ENCODE measurements around the gene CLASP1.
"Not testable (repeated sequence)": the region's sequence is repeated elsewhere in the genome, so short reads cannot be mapped to it uniquely, and the experiment has no call there.

Gene CLASP1

DNA sequence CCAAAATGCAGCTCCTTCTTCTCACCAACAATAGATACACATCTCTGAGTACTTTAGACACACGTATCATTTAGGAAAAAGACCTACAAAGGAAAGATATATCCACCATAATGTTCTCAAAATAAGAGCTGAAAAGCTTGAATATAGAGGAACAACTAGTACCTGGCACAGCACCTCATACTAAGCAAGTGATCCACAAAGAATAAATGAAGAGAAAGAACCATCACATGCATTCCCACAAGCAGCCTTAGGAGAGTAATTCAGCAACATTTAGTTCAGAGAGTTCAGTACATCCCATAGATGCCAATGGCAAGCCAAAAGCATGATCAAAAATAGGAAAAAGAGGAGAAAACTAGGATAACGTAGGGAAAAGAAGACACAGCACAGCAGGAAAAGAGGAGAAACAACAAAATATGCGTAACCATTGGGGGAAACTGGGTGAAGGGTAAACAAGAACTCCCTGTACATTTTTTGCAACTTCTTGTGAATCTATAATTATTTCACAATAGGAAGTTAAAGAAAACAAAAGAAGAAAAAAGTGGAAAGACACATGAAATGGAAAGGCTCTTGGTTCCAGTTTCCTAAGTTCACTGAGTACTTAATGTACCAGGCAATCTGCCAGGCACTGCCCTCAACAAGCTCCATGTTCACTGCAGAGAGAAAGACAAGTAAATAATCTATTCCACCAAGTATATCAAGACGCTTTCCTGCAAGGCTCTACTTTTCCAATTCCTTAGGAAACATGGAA is 22.3 kb downstream of the CLASP1 start:
- H3K4me3 ChIP-seq (ENCODE audit: low read depth, low read length): no peak overlapping the region

GRCh38 chr2:121625953-121626352 is 23.3 kb downstream of the CLASP1 start:
- no peak overlapping the region for H3K4me3 ChIP-seq (ENCODE audit: low read depth, low read length)

DNA sequence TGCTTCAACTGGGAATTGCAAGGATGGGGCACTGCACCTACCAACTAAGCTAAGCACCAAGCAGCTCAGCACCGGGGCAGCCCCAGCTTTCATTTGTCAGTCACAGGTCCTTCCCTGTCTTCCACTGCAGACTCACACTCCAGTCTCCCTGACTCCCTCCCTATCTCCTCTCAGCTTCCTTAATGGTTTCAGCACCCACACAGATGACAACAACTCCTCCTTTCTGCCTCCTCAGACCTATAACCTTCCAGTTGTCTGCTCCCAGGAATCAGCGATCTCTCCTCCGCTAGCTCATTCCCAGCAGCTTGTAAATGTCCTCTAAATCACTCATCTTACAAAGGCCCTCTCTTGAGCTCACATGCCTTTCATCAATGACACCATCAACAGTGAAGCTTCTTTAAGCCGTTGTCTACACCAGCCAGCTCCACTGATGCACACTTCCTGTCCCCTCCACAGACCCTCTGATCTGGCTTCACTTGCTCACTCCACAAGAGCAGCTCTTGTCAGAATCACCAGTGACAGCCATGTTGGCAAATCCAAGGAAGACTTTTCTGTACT is 32.1 kb downstream of the CLASP1 start:
- no peak overlapping the region for H3K4me3 ChIP-seq (ENCODE audit: low read depth, low read length)

DNA sequence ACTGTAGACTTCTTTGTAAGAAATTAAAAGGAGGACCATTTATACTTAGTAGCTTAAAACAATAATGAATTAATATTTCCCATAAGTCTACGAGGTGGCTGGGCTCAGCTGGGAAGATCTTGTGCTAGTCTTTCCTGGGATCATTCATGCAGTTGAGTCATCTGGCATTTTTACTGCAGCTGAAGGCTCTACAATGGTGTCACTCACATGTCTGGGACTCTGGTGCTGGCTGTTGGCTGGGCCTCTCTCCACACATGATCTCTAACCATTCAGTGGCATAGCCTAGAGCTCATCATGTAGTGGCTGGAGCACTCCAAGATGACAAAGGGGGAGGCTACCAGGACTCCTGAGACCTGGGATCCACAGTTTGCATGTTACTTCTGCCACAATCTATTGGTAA is 35.5 kb downstream of the CLASP1 start:
- H3K4me3 ChIP-seq (ENCODE audit: low read depth, low read length): no peak overlapping the region

GRCh38 chr2:121613152-121613551 is 36.1 kb downstream of the CLASP1 start:
- no peak overlapping the region for H3K4me3 ChIP-seq (ENCODE audit: low read depth, low read length)

GRCh38 chr2:121611730-121612705 is 37.2 kb downstream of the CLASP1 start:
- no peak overlapping the region for H3K4me3 ChIP-seq (ENCODE audit: low read depth, low read length)

DNA sequence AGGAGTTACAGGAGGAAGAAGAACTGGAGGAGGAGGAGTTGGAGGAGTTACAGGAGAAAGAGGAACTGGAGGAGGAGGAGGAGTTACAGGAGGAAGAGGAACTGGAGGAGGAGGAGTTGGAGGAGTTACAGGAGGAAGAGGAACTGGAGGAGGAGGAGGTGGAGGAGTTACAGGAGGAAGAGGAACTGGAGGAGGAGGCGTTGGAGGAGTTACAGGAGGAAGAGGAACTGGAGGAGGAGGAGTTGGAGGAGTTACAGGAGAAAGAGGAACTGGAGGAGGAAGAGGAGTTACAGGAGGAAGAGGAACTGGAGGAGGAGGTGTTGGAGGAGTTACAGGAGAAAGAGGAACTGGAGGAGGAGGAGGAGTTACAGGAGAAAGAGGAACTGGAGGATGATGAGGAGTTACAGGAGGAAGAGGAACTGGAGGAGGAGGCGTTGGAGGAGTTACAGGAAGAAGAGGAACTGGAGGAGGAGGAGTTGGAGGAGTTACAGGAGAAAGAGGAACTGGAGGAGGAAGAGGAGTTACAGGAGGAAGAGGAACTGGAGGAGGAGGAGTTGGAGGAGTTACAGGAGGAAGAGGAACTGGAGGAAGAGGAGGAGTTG is 38.1 kb downstream of the CLASP1 start:
- H3K4me3 ChIP-seq (ENCODE audit: low read depth, low read length): not testable (repeated sequence)

- H3K4me3 ChIP-seq (ENCODE audit: low read depth, low read length): not testable (repeated sequence)
Observed at GRCh38 chr2:121610487-121610874, 38.8 kb downstream of the CLASP1 start.

DNA sequence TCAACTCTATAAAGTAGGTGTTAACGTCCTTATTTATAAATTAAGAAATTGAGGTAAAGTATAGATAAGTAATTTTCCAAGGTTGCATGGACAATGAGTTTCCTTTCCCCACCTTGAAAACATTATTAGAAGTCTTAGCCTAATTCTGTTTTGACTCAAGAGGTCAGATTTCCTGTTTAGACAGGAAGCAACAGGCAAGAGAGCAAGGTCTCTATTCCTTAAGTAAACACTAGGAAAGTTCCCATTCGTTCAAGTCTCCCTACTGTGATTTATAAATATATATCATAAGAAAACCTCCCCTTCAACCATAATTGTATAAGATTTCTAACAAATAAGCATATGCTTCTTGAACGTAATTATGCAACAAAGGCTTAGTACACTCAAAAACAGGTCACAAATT is 40.3 kb downstream of the CLASP1 start:
- no peak overlapping the region for H3K4me3 ChIP-seq (ENCODE audit: low read depth, low read length)

DNA sequence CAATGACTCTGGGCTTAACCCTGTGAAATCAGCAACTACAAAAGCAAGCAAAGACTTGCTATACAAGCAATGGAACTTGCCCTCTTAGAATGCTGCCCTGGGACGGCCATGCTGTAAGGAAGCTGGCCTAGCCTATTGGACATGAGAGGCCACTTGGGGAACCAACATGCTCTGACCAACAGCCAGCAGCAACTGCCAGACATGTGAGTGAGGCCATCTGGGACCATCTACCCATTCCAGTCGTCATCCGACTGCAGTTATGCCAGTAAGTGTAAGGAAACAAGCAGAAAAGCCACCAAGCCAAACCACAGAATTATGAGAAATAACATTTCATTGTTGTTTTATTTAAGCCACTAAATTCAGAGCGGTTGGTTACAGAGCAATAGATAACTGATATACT is 40.9 kb downstream of the CLASP1 start:
- H3K4me3 ChIP-seq (ENCODE audit: low read depth, low read length): no peak overlapping the region

- H3K4me3 ChIP-seq (ENCODE audit: low read depth, low read length): no peak overlapping the region
Observed at GRCh38 chr2:121605820-121606733, 43.2 kb downstream of the CLASP1 start.

DNA sequence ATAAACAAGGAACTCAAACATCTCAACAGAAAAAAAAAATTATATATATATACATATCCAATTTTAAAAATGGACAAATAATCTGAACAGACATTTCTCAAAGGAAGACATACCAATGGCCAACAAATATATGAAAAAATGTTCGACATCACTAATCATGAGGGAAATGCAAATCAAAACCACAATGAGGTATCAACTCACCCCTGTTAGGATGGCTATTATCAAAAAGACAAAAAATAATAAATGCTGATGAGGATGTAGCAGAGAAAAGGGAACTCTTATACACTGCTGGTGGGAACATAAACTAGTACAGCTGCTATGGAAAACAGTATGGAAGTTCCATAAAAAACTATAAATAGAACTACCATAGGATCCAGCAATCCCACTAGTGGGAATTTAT is 46.1 kb downstream of the CLASP1 start:
- H3K4me3 ChIP-seq (ENCODE audit: low read depth, low read length): no peak overlapping the region

- no peak overlapping the region for H3K4me3 ChIP-seq (ENCODE audit: low read depth, low read length)
Observed at GRCh38 chr2:121599963-121600651, 49.2 kb downstream of the CLASP1 start.

DNA sequence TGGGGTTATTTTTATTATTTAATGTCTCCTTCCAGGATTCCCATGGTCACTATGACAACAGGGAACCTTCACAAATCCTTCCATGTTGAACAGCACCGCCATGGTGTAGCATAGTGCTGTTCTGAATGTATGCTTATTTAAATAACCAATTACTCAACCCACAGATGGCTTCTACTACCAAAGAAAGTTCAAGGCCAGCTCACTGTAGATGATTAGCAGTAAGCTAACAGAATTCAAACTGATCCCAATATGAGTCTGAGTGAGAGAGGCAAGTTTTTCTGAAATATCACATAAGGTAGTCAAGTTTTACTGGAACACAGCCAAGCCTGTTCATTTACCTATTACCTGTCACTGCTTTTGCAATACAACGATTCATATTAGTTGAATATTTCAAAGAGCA is 51.2 kb downstream of the CLASP1 start:
- no peak overlapping the region for H3K4me3 ChIP-seq (ENCODE audit: low read depth, low read length)

GRCh38 chr2:121596221-121597080 is 52.8 kb downstream of the CLASP1 start:
- H3K4me3 ChIP-seq (ENCODE audit: low read depth, low read length): no peak overlapping the region

DNA sequence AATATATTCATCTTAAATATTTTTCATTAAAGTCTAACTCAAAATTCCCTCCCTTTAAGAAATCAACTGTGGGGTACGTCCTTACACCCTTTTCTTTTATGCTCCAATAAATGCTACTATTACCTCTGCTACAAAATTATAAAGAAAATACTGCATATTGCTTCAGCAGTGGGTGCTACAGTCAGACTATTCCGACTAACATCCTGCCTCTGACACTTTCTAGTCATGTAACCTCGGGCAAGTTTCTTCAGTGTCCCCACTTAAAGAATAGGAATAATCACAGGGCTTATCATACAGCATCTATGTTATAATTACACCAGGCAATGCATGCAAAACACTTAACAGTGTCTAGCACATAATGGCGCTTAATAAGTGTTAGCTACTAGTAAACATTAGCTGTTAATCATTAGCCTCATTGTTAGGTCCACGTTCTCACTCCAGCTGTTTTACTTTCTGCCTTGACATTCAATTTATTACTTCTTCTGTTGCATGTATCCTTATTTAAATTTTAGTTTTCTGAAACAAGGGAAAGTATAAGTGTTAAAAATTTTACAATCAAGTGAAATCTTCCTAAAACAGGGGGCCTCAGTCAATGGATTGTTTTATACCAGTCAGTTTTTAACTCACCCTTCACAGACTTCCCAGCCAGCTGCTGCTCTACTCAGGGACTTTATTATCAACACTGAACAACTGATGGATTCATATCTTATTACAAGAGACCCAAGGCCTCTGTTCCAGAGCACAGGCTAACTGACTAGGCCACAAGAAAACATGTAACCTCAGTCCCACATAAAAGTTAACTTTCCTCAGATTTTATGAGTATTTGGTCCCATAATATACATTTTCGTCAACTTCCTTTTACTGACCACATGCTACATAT is 54.0 kb downstream of the CLASP1 start:
- no peak overlapping the region for H3K4me3 ChIP-seq (ENCODE audit: low read depth, low read length)

DNA sequence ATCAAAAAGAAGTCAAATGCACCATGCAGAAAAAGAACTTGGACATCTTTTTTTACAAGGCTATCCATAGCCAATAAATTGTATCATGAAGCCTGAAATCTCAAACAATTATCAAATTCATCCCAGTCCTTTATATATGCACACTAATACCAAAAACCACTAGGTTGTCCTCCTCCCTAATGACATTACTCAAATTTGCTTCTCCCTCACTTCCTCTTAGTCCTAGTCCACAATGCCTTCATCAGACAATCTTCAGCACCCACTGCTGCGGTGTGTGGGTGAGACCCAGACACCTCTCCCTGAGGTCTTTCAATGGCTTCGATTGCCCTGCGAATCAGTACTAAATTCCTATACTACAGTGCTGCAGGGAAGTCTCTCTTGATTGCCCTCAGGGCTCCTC is 58.1 kb downstream of the CLASP1 start:
- H3K4me3 ChIP-seq (ENCODE audit: low read depth, low read length): no peak overlapping the region

- no peak overlapping the region for H3K4me3 ChIP-seq (ENCODE audit: low read depth, low read length)
Observed at GRCh38 chr2:121588357-121588756, 60.9 kb downstream of the CLASP1 start.
